ENCODE data around the gene AGBL5.

Gene AGBL5

DNA sequence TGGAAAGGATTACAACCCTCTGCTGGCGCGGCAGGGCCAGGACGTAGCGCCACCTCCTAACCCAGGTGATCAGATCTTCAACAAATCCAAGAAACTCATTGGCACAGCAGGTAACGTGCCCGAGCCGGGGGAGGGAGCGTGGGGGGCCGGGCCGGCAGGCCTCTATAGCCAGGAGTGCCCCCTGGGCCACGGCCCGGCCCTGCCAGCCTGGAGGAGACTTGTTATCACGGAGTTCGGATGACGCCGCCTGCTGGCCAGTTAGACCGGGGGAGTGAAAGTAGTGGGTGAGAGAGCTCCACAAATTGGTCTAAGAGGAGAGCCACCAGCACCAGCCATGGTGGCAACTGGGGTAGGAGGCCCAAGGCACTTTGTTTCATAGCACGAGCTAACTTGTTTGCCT lies 27.3 kb upstream of the AGBL5 start:
- DNase-seq, result no peak

- DNase-seq, result no peak
These were observed 26.7 kb upstream of the AGBL5 start for GRCh38 chr2:27024812-27025211.

GRCh38 chr2:27025281-27025800 lies 26.1 kb upstream of the AGBL5 start:
- DNase-seq, result no peak

DNA sequence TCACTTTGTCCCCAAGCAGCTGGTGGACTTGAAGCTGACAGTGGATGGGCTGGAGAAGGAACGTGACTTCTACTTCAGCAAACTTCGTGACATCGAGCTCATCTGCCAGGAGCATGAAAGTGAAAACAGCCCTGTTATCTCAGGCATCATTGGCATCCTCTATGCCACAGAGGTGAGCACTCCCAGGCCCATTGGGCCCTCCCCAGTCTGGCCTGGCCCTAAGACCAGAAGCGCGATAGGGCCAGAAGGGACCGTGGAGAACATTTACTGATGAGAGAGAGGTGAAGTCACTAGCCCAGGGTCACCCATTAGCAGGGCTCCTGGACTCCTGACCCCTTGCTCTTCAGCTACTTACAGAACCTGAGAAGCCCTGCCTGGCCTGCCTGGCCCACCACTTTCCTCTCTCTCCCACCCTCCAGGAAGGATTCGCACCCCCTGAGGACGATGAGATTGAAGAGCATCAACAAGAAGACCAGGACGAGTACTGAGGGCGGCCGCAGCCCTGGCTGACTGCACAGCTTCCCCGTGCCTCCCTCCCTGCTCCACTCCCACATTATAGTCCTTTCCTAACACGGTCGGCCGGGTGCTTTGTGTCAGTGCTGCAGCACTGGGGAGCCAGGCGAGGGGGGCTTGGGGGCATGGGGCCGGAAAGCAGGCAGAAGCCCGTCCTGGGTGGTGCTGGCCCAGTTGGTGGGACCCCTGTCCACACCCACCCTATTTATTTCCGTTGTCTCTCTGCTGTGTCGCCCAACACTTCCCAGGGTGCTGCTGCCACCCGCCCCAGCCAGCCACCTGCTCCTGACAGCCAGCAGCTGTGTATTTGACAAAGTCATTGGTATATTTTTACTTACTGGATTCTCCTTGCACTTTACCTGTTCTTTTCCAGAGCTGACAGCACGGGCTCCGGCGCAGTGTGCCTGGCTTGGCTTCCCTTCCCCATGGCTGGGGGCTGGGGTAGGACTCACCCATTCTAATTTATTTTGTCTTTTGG lies 25.3 kb upstream of the AGBL5 start:
- DNase-seq, result no peak

DNA sequence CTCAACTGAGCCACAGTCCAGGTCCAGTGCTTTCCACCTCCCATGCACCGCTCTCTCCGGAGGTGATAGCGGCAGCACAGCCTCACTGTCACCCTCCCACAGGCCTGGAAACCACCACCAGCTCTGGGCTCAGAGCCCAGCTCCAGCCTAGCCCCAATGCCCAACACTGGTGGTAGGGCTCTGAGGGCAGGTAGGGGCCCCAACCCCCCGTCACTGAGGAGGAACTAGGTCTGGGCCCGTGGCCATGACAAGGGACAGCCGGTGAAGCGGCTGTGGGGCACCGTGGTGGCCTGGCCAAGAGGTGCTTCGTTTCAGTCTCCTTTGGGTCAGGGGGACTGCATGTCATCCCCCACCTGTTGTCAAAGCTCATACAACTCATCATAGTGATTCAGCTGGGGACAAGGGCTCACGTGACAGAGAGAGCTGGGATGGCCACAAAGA lies 24.2 kb upstream of the AGBL5 start:
- DNase-seq, result no peak

DNA sequence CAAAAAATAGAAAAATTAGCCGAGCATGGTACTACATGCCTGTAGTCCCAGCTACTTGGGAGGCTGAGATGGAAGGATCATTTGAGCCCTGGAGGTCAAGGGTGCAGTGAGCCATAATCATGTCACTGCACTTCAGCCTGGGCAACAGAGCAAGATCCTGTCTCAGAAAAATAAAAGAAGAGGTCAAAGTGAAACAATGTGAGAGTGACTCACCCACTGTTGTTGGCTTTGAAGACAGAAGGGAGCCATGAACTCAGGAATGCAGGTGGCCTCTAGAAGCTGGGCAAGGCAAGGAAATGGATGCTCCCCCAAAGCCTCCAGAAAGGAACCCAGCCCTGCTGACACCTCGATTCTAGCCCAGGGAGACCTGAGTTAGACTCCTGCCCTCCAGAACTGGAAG lies 22.4 kb upstream of the AGBL5 start:
- no peak for DNase-seq

GRCh38 chr2:27032495-27033252 lies 18.8 kb upstream of the AGBL5 start, which contains the start of gene TMEM214:
TSS of gene TMEM214 (plus strand) at chr2:27032965. CDS start at chr2:27033016, 51 bp downstream.
- peak; percentile 81 for DNase-seq

- peak; percentile 1 for DNase-seq
These were observed 18.1 kb upstream of the AGBL5 start for GRCh38 chr2:27033253-27033852.

DNA sequence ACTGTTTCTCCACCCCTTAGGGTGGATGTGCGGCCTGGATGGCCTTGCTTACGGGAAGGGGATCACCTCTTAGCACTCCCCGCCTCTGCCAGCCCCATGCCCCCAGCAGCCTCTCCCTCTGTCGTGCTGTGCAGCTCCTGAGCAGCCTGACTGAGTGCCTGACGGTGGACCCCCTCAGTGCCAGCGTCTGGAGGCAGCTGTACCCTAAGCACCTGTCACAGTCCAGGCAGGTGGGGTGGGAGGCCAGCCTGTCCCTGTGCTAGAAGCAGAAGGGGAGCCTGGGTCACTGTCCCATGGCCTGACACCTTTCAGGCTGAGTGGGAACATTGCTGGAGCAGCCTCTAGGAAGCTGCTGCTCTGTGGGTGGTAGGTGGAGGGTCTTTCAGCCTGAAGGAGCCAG lies 13.5 kb upstream of the AGBL5 start:
- no peak for DNase-seq

- no peak for DNase-seq
These were observed 12.7 kb upstream of the AGBL5 start for GRCh38 chr2:27038631-27039339.

- DNase-seq, result no peak
These were observed 12.0 kb upstream of the AGBL5 start for GRCh38 chr2:27039426-27039825.

- DNase-seq, result no peak
These were observed 11.6 kb upstream of the AGBL5 start for GRCh38 chr2:27039871-27040270.

DNA sequence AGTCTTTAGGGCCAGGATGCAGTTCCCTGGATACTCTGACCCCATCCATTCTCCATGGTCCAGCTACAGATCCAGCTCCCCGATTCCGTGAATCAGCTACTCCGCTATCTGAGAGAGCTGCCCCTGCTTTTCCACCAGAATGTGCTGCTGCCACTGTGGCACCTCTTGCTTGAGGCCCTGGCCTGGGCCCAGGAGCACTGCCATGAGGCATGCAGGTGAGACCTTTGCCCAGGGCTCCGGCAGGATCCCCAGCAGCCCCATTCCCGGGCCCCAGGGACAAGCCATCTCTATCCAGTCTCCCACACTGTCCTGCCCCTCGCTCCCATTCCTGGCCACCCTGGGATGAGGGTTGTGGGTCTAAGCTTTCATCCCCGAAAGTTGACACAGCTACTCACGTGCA lies 11.2 kb upstream of the AGBL5 start:
- DNase-seq, result no peak

- DNase-seq, result no peak
These were observed 9.7 kb upstream of the AGBL5 start for GRCh38 chr2:27041752-27042151.

DNA sequence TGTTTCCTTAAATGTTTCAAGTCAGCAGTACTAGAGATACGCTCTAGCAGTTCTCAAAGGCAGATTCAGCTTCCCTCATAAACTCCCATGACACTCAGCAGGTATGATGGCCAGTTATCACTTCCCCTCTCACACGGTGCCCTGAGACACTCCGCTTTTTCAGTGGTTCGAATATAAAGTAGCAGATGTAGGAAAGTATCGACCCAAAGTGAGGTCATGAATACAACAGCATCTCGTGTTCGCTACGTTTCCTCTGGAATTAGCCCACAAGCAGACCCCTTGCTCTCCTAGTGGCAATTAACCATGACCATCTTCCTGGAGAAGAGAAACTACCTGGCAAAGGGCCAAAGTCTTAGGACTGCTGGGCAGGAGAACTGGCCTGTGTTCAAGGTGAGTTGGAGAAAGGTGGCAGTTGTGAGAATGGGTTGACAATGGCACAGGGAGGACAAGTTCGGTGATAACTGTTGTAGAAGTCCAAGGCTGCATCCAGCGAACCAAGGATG lies 9.3 kb upstream of the AGBL5 start:
- no peak for DNase-seq

DNA sequence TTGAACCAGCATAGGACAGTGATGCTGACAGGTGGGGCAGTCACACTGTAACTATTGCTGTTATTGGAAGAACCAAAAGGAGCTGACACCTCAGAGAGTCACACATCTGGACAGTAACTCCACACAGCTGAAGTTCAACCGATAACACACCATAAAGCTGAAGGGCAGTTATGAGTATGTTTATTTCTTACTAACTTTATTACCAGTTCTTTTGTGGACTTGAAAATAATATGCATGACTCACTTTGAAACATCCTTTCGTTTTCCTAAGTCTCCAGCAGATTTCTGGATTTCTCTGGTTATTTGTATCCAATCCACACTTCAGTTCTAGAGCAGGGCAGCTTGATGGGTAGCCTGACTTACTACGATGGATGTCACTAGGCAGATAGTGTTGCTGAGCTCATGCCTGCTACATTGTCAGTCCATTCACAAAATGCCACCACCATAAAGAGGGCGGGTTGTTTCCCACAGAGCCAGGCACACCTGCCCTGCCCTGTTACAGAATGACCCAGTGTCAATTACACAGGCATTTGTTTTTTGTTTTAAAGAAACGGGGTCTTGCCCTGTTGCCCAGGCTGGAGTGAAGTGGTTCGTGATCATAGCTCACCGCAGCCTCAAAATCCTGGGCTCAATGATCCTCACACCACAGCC lies 8.4 kb upstream of the AGBL5 start:
- DNase-seq, result no peak

DNA sequence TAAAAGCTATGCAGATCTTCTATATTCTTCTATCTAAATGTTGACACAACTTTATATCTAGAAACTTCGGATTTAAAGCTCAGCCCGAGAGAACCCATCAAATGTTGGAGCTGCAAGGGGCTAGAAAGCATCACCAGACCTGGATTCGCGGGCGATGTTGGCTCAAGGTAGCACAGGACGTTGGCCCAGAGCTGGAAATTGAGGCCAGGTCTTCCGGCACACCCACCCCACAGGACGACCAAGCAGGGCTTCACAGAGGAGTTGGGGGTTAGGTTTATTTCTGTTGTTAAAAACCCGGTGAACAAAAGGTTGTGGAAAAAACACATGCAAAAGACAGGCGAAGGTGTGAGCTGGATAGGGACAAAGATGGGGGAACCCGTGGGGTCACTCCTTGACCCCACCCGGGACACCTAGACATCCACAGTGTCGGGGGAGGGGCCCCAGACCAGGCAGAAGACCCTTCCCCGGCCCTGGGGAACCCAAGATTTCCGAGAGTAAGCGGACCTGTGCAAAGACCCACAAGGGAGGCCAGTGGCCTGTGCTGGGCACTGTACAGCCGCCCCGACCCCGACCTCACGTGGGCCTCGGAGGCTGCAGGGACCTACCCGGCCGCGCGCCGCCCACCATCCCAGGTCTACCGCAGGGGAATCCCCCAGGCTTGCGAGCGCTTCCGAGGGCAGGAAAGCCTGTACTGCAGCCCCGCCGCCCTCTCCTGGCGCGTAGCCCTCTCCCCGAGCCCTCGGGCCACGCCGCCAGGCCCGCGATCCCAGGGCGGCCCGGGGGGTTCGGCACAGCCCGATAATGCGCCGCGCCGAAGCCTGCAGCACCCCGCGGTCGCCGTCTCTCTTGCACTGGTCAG lies 1.8 kb upstream of the AGBL5 start:
- peak; percentile 73 for DNase-seq

GRCh38 chr2:27050281-27050995 lies 1.0 kb upstream of the AGBL5 start:
- peak; percentile 95 for DNase-seq

DNA sequence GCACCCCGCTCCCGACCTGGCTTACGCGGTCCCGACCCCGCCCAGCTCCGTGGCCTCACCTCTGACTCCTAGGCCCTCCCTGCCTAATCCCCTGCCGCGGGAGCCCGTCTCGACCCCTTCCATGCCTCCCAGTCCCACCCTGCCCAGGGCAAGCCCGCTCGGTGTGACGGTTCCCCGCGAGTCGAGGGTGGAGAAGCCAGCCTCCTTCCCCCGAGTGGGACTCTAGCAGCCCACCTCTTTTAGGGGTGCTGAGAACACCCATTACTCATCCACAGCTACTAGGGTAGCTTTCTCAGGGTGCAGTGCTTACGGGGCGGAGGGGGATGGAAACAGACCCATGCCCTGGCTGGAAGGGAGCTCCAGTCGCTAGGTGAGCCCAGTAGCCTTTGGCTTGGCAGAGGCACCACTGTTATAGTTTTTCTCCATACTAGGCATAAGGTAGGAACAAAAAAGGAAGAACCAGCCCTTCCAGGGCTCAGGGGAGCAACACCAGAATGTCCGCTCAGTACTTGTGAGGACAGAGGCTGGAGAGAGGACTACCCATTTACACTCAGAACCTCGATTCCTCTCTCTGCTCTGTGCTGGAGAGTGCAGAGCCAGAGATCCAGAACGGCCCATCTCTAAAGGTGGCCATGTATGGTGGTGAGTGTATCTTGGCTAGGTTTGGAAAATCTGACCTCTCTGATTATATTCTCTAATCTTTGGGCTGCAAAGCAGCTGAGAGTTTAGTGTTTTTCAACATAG lies 606 bp downstream of the AGBL5 start:
- DNase-seq, result no peak
